HG03460 (cell line): Measurements from ENCODE around the gene SPR.
A peak's percentile ranks its signal among the peaks of the same experiment; 100 is the strongest.

Source experiments
- ATAC-seq: cut with Tn5 transposase; IDR thresholded peaks from one replicate; pipeline ENCODE4 v1.9.1; 2021; ENCODE audit not compliant: unreplicated experiment

Gene SPR

GRCh38 chr2:72887032-72887739 is at the start of gene SPR:
Gene SPR (plus strand): TSS chr2:72887408. CDS start chr2:72887433, 25 bp downstream.
- peak; percentile 81 for ATAC-seq

- no peak for ATAC-seq
These were observed 47.1 kb upstream of the SPR start for GRCh38 chr2:72840066-72840465.

GRCh38 chr2:72841462-72842125 is 45.6 kb upstream of the SPR start:
- no peak for ATAC-seq

- ATAC-seq: no peak
These were observed 43.9 kb upstream of the SPR start for GRCh38 chr2:72843301-72843700.

- peak; percentile 98 for ATAC-seq
These were observed 40.8 kb upstream of the SPR start for GRCh38 chr2:72846171-72847095.

- ATAC-seq: no peak
These were observed 39.5 kb upstream of the SPR start for GRCh38 chr2:72847534-72848315.

GRCh38 chr2:72848436-72849137 is 38.6 kb upstream of the SPR start:
- ATAC-seq: no peak

GRCh38 chr2:72849138-72849462 is 38.1 kb upstream of the SPR start:
- ATAC-seq: no peak

GRCh38 chr2:72851333-72851732 is 35.9 kb upstream of the SPR start:
- ATAC-seq: no peak

GRCh38 chr2:72859831-72860262 is 27.4 kb upstream of the SPR start:
- ATAC-seq: peak; percentile 42

- ATAC-seq: peak; percentile 85
These were observed 24.8 kb upstream of the SPR start for GRCh38 chr2:72862239-72862988.

- no peak for ATAC-seq
These were observed 24.2 kb upstream of the SPR start for GRCh38 chr2:72863046-72863445.

- ATAC-seq: peak; percentile 68
These were observed 22.7 kb upstream of the SPR start for GRCh38 chr2:72864500-72864899.

- no peak for ATAC-seq
These were observed 16.1 kb upstream of the SPR start for GRCh38 chr2:72871060-72871459.

- ATAC-seq: no peak
These were observed 15.3 kb upstream of the SPR start for GRCh38 chr2:72871880-72872279.

- ATAC-seq: no peak
These were observed 3.7 kb upstream of the SPR start for GRCh38 chr2:72883356-72883962.

GRCh38 chr2:72886505-72887031 is 640 bp upstream of the SPR start:
- ATAC-seq: no peak

- ATAC-seq: peak; percentile 41
These were observed 681 bp downstream of the SPR start for GRCh38 chr2:72887740-72888437.
